ENCODE results near the gene UBR7. TPM values are rescaled to one million over a fixed set of nuclear protein-coding genes. Genes with fewer than 3 reads are reported as not detected.

The UBR7 gene
- total RNA-seq, 5 donors from 2014 or later (not counting 1 experiment from before 2014, with no cell fraction given), result 12.0 to 16.9 (median 14.7) TPM

GRCh38 chr14:93239869-93240677 is 33.0 kb downstream of the UBR7 start:
- ChIA-PET POLR2A (interaction anchor here in 1 of 2 donors (0.6 kb wide), 2 partner anchors 108 to 1154 kb away, joined by 3 to 10 read pairs; no protein-coding TSS in a partner anchor), CTCF (no interaction called here)
- H3K4me3 Mint-ChIP-seq, result no peak overlapping the region
- ATAC-seq (replicated peaks in 1 of 4) (peak in 1 of 4 experiments; percentile 58), DNase-seq (no peak)
- no peaks in the 10 kb centered on the region for H3K27me3 Mint-ChIP-seq
- Histone ChIP-seq H3K36me3 (ENCODE audit: control insufficient read depth in 2 of 2, extremely low read depth in 1 of 2, insufficient read depth in 1 of 2, low read length in 1 of 2) (peaks cover 0 to 29% of the 10 kb centered on the region in 2 donors), H3K4me1 (ENCODE audit: control insufficient read depth in 1 of 2, extremely low read depth in 1 of 2, insufficient read depth in 2 of 2, low read length in 2 of 2) (no peaks in the 10 kb centered on the region), H3K27ac (ENCODE audit: low read length) (no peak overlapping the region), H3K9me3 (no peaks in the 10 kb centered on the region), H3K4me3 (ENCODE audit: control insufficient read depth in 1 of 2, extremely low read depth in 1 of 2, low read length in 1 of 2) (no peak overlapping the region), H3K27me3 (replicated peaks in 1 of 2; ENCODE audit: control insufficient read depth in 2 of 2, extremely low read depth in 1 of 2, insufficient read depth in 2 of 2, low read length in 1 of 2) (no peaks in the 10 kb centered on the region)
- H3K9me3 Mint-ChIP-seq, result no peaks in the 10 kb centered on the region
- no peaks in the 10 kb centered on the region for H3K4me1 Mint-ChIP-seq
- H3K36me3 Mint-ChIP-seq, result peaks cover 24% of the 10 kb centered on the region
- WGBS (ENCODE audit: insufficient coverage), result 86% methylated on average over 15 of the region's 25 CpGs
- no peak overlapping the region for H3K27ac Mint-ChIP-seq

GRCh38 chr14:93240678-93241000 is 33.6 kb downstream of the UBR7 start:
- H3K27ac ChIP-seq (ENCODE audit: low read length), result no peak overlapping the region
- Mint-ChIP-seq H3K27ac (no peak overlapping the region), H3K36me3 (peaks cover 29% of the 10 kb centered on the region), H3K4me3 (no peak overlapping the region), H3K27me3 (no peaks in the 10 kb centered on the region), H3K9me3 (no peaks in the 10 kb centered on the region), H3K4me1 (no peaks in the 10 kb centered on the region)
- ChIA-PET POLR2A (interaction anchor here in 1 of 2 donors (0.6 kb wide), 1 partner anchor 109 kb away, joined by 3 read pairs; no protein-coding TSS in a partner anchor), CTCF (no interaction called here)
- H3K27me3 ChIP-seq (replicated peaks in 1 of 2; ENCODE audit: control insufficient read depth in 2 of 2, extremely low read depth in 1 of 2, insufficient read depth in 2 of 2, low read length in 1 of 2), result no peaks in the 10 kb centered on the region
- peaks cover 3 to 35% of the 10 kb centered on the region in 2 donors for H3K36me3 ChIP-seq (ENCODE audit: control insufficient read depth in 2 of 2, extremely low read depth in 1 of 2, insufficient read depth in 1 of 2, low read length in 1 of 2)
- WGBS (ENCODE audit: insufficient coverage), result 100% methylated on average over 2 of the region's 3 CpGs
- ATAC-seq (replicated peaks in 1 of 4) (no peak), DNase-seq (no peak)
- no peak overlapping the region for H3K4me3 ChIP-seq (ENCODE audit: control insufficient read depth in 1 of 2, extremely low read depth in 1 of 2, low read length in 1 of 2)
- no peaks in the 10 kb centered on the region for H3K4me1 ChIP-seq (ENCODE audit: control insufficient read depth in 1 of 2, extremely low read depth in 1 of 2, insufficient read depth in 2 of 2, low read length in 2 of 2)
- H3K9me3 ChIP-seq, result no peaks in the 10 kb centered on the region

- H3K4me3 Mint-ChIP-seq, result no peak overlapping the region
- H3K36me3 Mint-ChIP-seq, result peaks cover 58% of the 10 kb centered on the region
- no peak overlapping the region for H3K4me3 ChIP-seq (ENCODE audit: control insufficient read depth in 1 of 2, extremely low read depth in 1 of 2, low read length in 1 of 2)
- 93% methylated on average over 9 of the region's 10 CpGs for WGBS (ENCODE audit: insufficient coverage)
- H3K36me3 ChIP-seq (ENCODE audit: control insufficient read depth in 2 of 2, extremely low read depth in 1 of 2, insufficient read depth in 1 of 2, low read length in 1 of 2), result peaks cover 8 to 65% of the 10 kb centered on the region in 2 donors
- H3K27ac Mint-ChIP-seq, result no peak overlapping the region
- no peak for ATAC-seq (replicated peaks in 1 of 4)
- no peaks in the 10 kb centered on the region for H3K9me3 ChIP-seq
- POLR2A ChIA-PET, result no interaction called here
- no peaks in the 10 kb centered on the region for H3K9me3 Mint-ChIP-seq
- no peaks in the 10 kb centered on the region for H3K27me3 ChIP-seq (replicated peaks in 1 of 2; ENCODE audit: control insufficient read depth in 2 of 2, extremely low read depth in 1 of 2, insufficient read depth in 2 of 2, low read length in 1 of 2)
- no peaks in the 10 kb centered on the region for H3K4me1 Mint-ChIP-seq
- no peak overlapping the region for H3K27ac ChIP-seq (ENCODE audit: low read length)
- H3K4me1 ChIP-seq (ENCODE audit: control insufficient read depth in 1 of 2, extremely low read depth in 1 of 2, insufficient read depth in 2 of 2, low read length in 2 of 2), result no peaks in the 10 kb centered on the region
- CTCF ChIA-PET, result interaction anchor here (0.6 kb wide), 2 partner anchors 54 to 113 kb away, joined by 3 to 6 read pairs; no protein-coding TSS in a partner anchor
- H3K27me3 Mint-ChIP-seq, result no peaks in the 10 kb centered on the region
- no peak for DNase-seq
Observed at GRCh38 chr14:93245764-93246420, 38.8 kb downstream of the UBR7 start.

DNA sequence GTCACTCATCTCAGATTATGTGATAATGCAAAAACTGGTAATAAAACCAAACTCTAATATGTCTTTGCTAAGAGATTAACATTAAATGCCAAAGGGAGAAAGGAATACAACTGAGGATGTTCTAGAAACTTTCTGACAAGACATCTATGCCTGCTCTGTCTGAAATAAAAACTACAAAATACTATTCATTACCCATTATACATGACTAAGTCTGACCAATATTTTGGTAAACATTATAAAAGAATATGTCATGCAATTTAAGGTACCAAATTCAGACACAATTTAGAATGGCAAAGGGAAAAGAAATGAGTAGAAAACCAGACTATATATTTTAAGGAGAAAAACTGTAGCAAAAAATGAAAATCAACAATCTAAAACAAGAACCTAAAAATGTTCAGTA is 39.5 kb downstream of the UBR7 start:
- no peaks in the 10 kb centered on the region for H3K27me3 Mint-ChIP-seq
- Histone ChIP-seq H3K27me3 (replicated peaks in 1 of 2; ENCODE audit: control insufficient read depth in 2 of 2, extremely low read depth in 1 of 2, insufficient read depth in 2 of 2, low read length in 1 of 2) (no peaks in the 10 kb centered on the region), H3K9me3 (no peaks in the 10 kb centered on the region), H3K36me3 (ENCODE audit: control insufficient read depth in 2 of 2, extremely low read depth in 1 of 2, insufficient read depth in 1 of 2, low read length in 1 of 2) (peaks cover 8 to 67% of the 10 kb centered on the region in 2 donors), H3K4me3 (ENCODE audit: control insufficient read depth in 1 of 2, extremely low read depth in 1 of 2, low read length in 1 of 2) (no peak overlapping the region), H3K4me1 (ENCODE audit: control insufficient read depth in 1 of 2, extremely low read depth in 1 of 2, insufficient read depth in 2 of 2, low read length in 2 of 2) (no peaks in the 10 kb centered on the region), H3K27ac (ENCODE audit: low read length) (no peak overlapping the region)
- no peaks in the 10 kb centered on the region for H3K4me1 Mint-ChIP-seq
- ChIA-PET POLR2A (no interaction called here), CTCF (no interaction called here)
- no peak overlapping the region for H3K4me3 Mint-ChIP-seq
- H3K27ac Mint-ChIP-seq, result no peak overlapping the region
- H3K36me3 Mint-ChIP-seq, result peaks cover 62% of the 10 kb centered on the region
- no peaks in the 10 kb centered on the region for H3K9me3 Mint-ChIP-seq
- no peak for DNase-seq
- ATAC-seq (replicated peaks in 1 of 4), result no peak

DNA sequence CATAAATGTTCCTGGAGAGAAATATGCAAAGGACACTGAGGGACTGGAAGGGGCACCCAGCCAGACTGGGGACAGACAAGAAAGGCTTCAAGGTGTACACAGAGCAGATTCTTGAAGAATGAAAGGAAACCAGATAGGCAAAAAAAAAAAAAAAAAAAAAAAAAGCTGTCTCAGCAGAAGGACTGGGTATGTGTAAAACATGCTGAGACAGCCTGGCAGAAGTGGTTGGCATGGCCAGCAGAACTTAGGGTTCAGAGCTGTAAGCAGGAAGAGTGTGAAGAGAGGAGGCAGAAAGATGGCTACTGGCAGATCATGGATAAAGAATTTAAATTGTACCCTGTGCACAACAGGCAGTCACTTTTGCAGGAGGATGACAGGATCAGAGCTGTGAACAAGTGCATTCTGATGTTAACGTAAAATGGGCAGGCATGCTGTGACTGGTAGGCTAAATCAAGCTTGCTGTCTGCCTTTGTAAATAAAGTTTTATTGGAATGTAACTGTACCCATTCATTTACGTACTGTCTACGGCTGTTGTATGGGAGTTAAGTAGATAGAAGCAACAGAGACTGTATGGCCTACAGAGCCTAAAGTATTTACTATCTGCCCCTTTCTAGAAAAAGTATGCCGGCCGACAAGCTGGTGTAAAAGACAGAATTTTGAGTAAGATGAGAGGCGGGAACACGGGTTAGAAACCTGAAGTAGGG is 42.2 kb downstream of the UBR7 start:
- DNase-seq (no peak), ATAC-seq (replicated peaks in 1 of 4) (no peak)
- WGBS (ENCODE audit: insufficient coverage), result 100% methylated on average over 4 of the region's 7 CpGs

GRCh38 chr14:93262446-93262845 is 55.4 kb downstream of the UBR7 start:
- peaks cover 0 to 4% of the 10 kb centered on the region in 2 experiments for H3K4me1 ChIP-seq (ENCODE audit: control insufficient read depth in 1 of 2, extremely low read depth in 1 of 2, insufficient read depth in 2 of 2, low read length in 2 of 2)
- H3K27me3 ChIP-seq (replicated peaks in 1 of 2; ENCODE audit: control insufficient read depth in 2 of 2, extremely low read depth in 1 of 2, insufficient read depth in 2 of 2, low read length in 1 of 2), result no peaks in the 10 kb centered on the region
- H3K27ac Mint-ChIP-seq, result peak overlapping the region in 1 of 2 donors; percentile 28
- no peak overlapping the region for H3K4me3 Mint-ChIP-seq
- H3K36me3 ChIP-seq (ENCODE audit: control insufficient read depth in 2 of 2, extremely low read depth in 1 of 2, insufficient read depth in 1 of 2, low read length in 1 of 2), result peaks cover 5 to 20% of the 10 kb centered on the region in 2 donors
- no peak for DNase-seq
- ATAC-seq (replicated peaks in 1 of 4), result no peak
- no peaks in the 10 kb centered on the region for H3K27me3 Mint-ChIP-seq
- CTCF ChIA-PET, result no interaction called here
- no peaks in the 10 kb centered on the region for H3K9me3 ChIP-seq
- POLR2A ChIA-PET, result no interaction called here
- no peak overlapping the region for H3K4me3 ChIP-seq (ENCODE audit: control insufficient read depth in 1 of 2, extremely low read depth in 1 of 2, low read length in 1 of 2)
- no CpG with 5 or more reads among the region's 2 CpGs for WGBS (ENCODE audit: insufficient coverage)
- H3K36me3 Mint-ChIP-seq, result peaks cover 27% of the 10 kb centered on the region
- H3K4me1 Mint-ChIP-seq, result peaks cover 15 to 22% (median 21%) of the 10 kb centered on the region in 3 donors
- H3K27ac ChIP-seq (ENCODE audit: low read length), result no peak overlapping the region
- no peaks in the 10 kb centered on the region for H3K9me3 Mint-ChIP-seq

More for the DNA sequence above, 42.2 kb downstream of the UBR7 start:
- Histone ChIP-seq H3K4me1 (ENCODE audit: control insufficient read depth in 1 of 2, extremely low read depth in 1 of 2, insufficient read depth in 2 of 2, low read length in 2 of 2) (no peaks in the 10 kb centered on the region), H3K27me3 (replicated peaks in 1 of 2; ENCODE audit: control insufficient read depth in 2 of 2, extremely low read depth in 1 of 2, insufficient read depth in 2 of 2, low read length in 1 of 2) (no peaks in the 10 kb centered on the region), H3K27ac (ENCODE audit: low read length) (no peak overlapping the region), H3K9me3 (no peaks in the 10 kb centered on the region), H3K4me3 (ENCODE audit: control insufficient read depth in 1 of 2, extremely low read depth in 1 of 2, low read length in 1 of 2) (no peak overlapping the region), H3K36me3 (ENCODE audit: control insufficient read depth in 2 of 2, extremely low read depth in 1 of 2, insufficient read depth in 1 of 2, low read length in 1 of 2) (peaks cover 12 to 62% of the 10 kb centered on the region in 2 donors)
- CTCF ChIA-PET, result no interaction called here
- POLR2A ChIA-PET, result no interaction called here
- Mint-ChIP-seq H3K4me3 (no peak overlapping the region), H3K27ac (no peak overlapping the region), H3K9me3 (no peaks in the 10 kb centered on the region), H3K27me3 (no peaks in the 10 kb centered on the region), H3K36me3 (peaks cover 57% of the 10 kb centered on the region), H3K4me1 (no peaks in the 10 kb centered on the region)

Data from T-cell (primary cell).